Activated naive CD4-positive, alpha-beta T cell treated with anti-CD3 and anti-CD28 coated beads, Interleukin-2, amount 50 U/mL, for 72 hours (primary cell): Measurements from ENCODE around the gene MOK. TPM values are rescaled to one million over a fixed set of nuclear protein-coding genes. Genes with fewer than 3 reads are reported as not detected.
"Not testable (repeated sequence)": the region's sequence is repeated elsewhere in the genome, so short reads cannot be mapped to it uniquely, and the experiment has no call there.

Experiments
- ATAC-seq, 2 donors: fragments of 150-1000 bp; cut with Tn5 transposase; 2 replicates each; pipeline ENCODE4 v1.10.0; 2021; ENCODE audit warnings: mild to moderate bottlenecking in 2 of 2, moderate library complexity in 2 of 2
- DNase-seq, 2 donors: peaks; one replicate each; pipeline ENCODE4 v3.0.0; 2021 to 2022; ENCODE audit warnings: low spot score in 2 of 2
- H3K27ac Mint-ChIP-seq, 2 donors: one replicate each; pipeline ENCODE4 v1.8.0; 2022; ENCODE audit warnings: mild to moderate bottlenecking in 2 of 2, mixed read lengths in 2 of 2
- H3K36me3 Mint-ChIP-seq, 2 donors: one replicate each; pipeline ENCODE4 v1.8.0; 2022; ENCODE audit warnings: mixed read lengths in 2 of 2
- H3K9me3 Mint-ChIP-seq, 2 donors: one replicate each; pipeline ENCODE4 v1.8.0; 2022; ENCODE audit warnings: mixed read lengths in 2 of 2
- total RNA-seq, 2 donors: library from RNA; stranded (reverse); gene quantifications; one replicate each; pipeline ENCODE4 v1.2.3, GENCODE V29; 2022

MOK gene
- total RNA-seq, 2 donors from 2014 or later: 4.4 to 9.1 TPM

GRCh38 chr14:102314242-102315011, 9.5 kb upstream of the MOK start:
- H3K36me3 Mint-ChIP-seq: peaks cover 0 to 5% of the 10 kb centered on the region in 2 donors
- peak overlapping the region in 1 of 2 donors; percentile 83 for H3K27ac Mint-ChIP-seq
- peak; percentile 83 to 85 for DNase-seq
- ATAC-seq: peak; percentile 65 to 67
- H3K9me3 Mint-ChIP-seq: no peaks in the 10 kb centered on the region

GRCh38 chr14:102303664-102304063, 1.3 kb downstream of the MOK start:
- H3K36me3 Mint-ChIP-seq: no peaks in the 10 kb centered on the region
- H3K27ac Mint-ChIP-seq: no peak overlapping the region
- no peaks in the 10 kb centered on the region for H3K9me3 Mint-ChIP-seq
- DNase-seq (no peak), ATAC-seq (no peak)

- not testable (repeated sequence) for DNase-seq, H3K9me3 Mint-ChIP-seq, H3K36me3 Mint-ChIP-seq, H3K27ac Mint-ChIP-seq, ATAC-seq
These were observed 6.5 kb downstream of the MOK start for GRCh38 chr14:102298303-102299070.

GRCh38 chr14:102297436-102298170, 7.4 kb downstream of the MOK start:
- ATAC-seq: no peak
- no peak overlapping the region for H3K27ac Mint-ChIP-seq
- DNase-seq: no peak
- H3K9me3 Mint-ChIP-seq: no peaks in the 10 kb centered on the region
- H3K36me3 Mint-ChIP-seq: no peaks in the 10 kb centered on the region

GRCh38 chr14:102295270-102295669, 9.7 kb downstream of the MOK start:
- no peak overlapping the region for H3K27ac Mint-ChIP-seq
- no peak for ATAC-seq
- no peaks in the 10 kb centered on the region for H3K9me3 Mint-ChIP-seq
- DNase-seq: no peak
- no peaks in the 10 kb centered on the region for H3K36me3 Mint-ChIP-seq

GRCh38 chr14:102293781-102294180, 11.2 kb downstream of the MOK start:
- Mint-ChIP-seq H3K27ac (no peak overlapping the region), H3K9me3 (no peaks in the 10 kb centered on the region), H3K36me3 (no peaks in the 10 kb centered on the region)
- DNase-seq: no peak
- no peak for ATAC-seq

- Mint-ChIP-seq H3K36me3 (no peaks in the 10 kb centered on the region), H3K9me3 (no peaks in the 10 kb centered on the region), H3K27ac (no peak overlapping the region)
- ATAC-seq (no peak), DNase-seq (no peak)
These were observed 12.5 kb downstream of the MOK start for GRCh38 chr14:102292441-102292840.

- ATAC-seq (no peak), DNase-seq (no peak)
- Mint-ChIP-seq H3K9me3 (no peaks in the 10 kb centered on the region), H3K36me3 (no peaks in the 10 kb centered on the region), H3K27ac (no peak overlapping the region)
These were observed 16.8 kb downstream of the MOK start for GRCh38 chr14:102288139-102288538.

- Mint-ChIP-seq H3K9me3 (no peaks in the 10 kb centered on the region), H3K27ac (no peak overlapping the region), H3K36me3 (no peaks in the 10 kb centered on the region)
- ATAC-seq (no peak), DNase-seq (no peak)
These were observed 19.9 kb downstream of the MOK start for GRCh38 chr14:102285106-102285505.

- Mint-ChIP-seq H3K36me3 (no peaks in the 10 kb centered on the region), H3K9me3 (no peaks in the 10 kb centered on the region), H3K27ac (no peak overlapping the region)
- DNase-seq (no peak), ATAC-seq (no peak)
These were observed 21.3 kb downstream of the MOK start for GRCh38 chr14:102283631-102284129.

- Mint-ChIP-seq H3K9me3 (no peaks in the 10 kb centered on the region), H3K36me3 (no peaks in the 10 kb centered on the region), H3K27ac (no peak overlapping the region)
- ATAC-seq (no peak), DNase-seq (no peak)
These were observed 22.1 kb downstream of the MOK start for GRCh38 chr14:102282751-102283465.

- Mint-ChIP-seq H3K9me3 (no peaks in the 10 kb centered on the region), H3K27ac (no peak overlapping the region), H3K36me3 (no peaks in the 10 kb centered on the region)
- DNase-seq (no peak), ATAC-seq (no peak)
These were observed 24.5 kb downstream of the MOK start for GRCh38 chr14:102280376-102280962.

GRCh38 chr14:102279688-102280348, 25.1 kb downstream of the MOK start:
- DNase-seq (no peak), ATAC-seq (peak; percentile 62 to 77)
- Mint-ChIP-seq H3K27ac (no peak overlapping the region), H3K36me3 (no peaks in the 10 kb centered on the region), H3K9me3 (no peaks in the 10 kb centered on the region)

GRCh38 chr14:102279282-102279681, 25.7 kb downstream of the MOK start:
- no peaks in the 10 kb centered on the region for H3K9me3 Mint-ChIP-seq
- ATAC-seq (no peak), DNase-seq (no peak)
- no peaks in the 10 kb centered on the region for H3K36me3 Mint-ChIP-seq
- H3K27ac Mint-ChIP-seq: no peak overlapping the region

- Mint-ChIP-seq H3K36me3 (no peaks in the 10 kb centered on the region), H3K27ac (no peak overlapping the region), H3K9me3 (no peaks in the 10 kb centered on the region)
- ATAC-seq (no peak), DNase-seq (no peak)
These were observed 26.4 kb downstream of the MOK start for GRCh38 chr14:102278631-102278935.
